ENCODE measurements around the gene LRRC8C.
A peak's percentile ranks its signal among the peaks of the same experiment; 100 is the strongest.
"Not testable (repeated sequence)": the region's sequence is repeated elsewhere in the genome, so short reads cannot be mapped to it uniquely, and the experiment has no call there.

The LRRC8C gene

DNA sequence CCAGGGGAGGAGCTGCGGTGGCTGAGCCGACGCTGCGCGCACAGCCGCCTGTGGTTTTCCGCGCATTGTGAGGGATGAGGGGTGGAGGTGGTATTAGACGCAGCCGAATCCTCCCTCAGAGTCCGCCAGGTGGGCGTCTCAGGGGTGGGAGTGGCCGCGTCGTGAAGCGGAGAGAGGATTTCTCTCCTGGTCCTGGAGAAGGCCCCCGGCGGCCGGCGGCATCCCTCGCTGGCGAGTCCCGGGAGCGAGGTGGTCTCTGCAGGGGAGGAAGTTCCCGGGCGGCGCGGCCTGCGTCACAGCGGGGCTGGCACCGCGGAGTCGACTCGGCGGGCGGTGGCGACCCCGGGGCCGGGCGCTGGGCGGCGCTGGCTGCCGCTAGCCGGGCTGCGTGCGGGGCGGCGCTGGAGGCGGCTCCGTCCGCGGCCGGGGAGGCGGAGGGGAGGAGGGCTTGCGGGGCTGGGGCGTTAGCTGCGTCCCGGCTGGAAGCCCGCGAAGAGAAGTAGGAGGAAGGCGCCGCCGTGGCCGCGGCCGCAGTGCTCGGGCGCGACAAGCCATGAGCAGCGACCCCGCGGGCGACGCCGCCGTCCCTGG is at the start of gene LRRC8C:
Gene LRRC8C (plus strand): TSS at position 464 of the 591 bp plus-strand sequence. CDS start 53,354 bp downstream, outside the sequence.
- peak; percentile 91 for DNase-seq

DNA sequence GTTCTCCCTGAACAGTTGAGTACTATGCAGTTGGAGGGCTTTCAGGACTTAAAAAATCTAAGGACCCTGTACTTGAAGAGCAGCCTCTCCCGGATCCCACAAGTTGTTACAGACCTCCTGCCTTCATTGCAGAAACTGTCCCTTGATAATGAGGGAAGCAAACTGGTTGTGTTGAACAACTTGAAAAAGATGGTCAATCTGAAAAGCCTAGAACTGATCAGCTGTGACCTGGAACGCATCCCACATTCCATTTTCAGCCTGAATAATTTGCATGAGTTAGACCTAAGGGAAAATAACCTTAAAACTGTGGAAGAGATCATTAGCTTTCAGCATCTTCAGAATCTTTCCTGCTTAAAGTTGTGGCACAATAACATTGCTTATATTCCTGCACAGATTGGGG is 48.7 kb upstream of the LRRC8C start:
- DNase-seq = no peak

DNA sequence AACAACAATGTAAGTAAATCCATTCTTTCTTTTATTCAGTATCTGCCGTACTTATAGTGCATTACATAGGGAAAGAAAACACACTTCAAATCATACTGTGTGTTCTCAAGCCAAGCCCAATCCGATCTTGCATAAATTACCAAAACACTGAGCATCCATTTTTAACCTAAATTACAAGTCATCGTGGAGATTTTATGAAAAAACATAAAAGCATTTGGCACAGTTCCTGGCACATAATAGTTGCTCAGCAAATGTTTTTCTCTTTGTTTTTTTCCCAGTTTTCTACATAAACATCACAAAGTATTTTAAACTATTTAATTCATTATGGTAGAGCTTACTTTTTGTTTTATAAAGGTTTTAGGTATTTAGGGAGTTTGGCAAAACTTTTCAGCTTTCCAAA is 48.1 kb upstream of the LRRC8C start:
- DNase-seq = no peak

DNA sequence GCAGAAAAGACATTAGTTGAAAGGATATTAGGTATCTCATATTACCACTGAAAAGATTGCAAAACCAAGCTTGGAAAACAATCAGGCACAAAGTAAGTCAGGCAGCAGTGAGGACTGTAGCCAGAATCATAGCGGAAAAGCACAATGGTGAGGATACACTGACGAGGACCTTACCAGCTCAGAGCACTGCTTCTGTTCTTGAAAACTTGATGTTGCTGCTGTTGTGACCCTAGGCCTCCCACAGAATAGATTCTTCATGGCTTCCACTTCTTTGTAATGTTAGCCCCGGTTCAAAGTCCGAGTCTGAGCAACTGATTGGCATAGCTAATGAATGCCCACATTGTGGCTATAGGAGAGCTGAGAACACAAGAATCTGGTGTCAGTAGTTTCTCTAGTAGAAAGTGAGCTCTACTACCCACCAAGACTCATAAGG is 45.2 kb upstream of the LRRC8C start:
- no peak for DNase-seq

DNA sequence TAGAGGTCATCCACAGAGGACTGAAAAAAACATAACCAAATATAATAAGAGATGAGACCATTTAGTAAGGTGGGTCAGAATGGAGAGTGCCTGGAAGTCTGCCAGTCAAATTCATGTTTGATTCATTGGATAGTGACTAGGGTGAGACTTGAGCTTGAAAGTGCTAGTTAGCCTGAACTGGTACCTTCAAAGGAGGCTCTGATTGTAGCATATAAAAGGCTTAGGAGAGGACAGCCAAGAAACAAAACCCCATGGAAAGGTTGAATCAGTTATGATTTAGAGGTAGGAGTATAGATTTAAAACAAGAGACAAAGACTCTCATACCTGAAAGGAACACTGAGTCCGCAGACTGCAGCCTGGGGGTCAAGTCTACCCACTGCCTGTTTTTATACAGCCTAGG is 44.4 kb upstream of the LRRC8C start:
- no peak for DNase-seq

DNA sequence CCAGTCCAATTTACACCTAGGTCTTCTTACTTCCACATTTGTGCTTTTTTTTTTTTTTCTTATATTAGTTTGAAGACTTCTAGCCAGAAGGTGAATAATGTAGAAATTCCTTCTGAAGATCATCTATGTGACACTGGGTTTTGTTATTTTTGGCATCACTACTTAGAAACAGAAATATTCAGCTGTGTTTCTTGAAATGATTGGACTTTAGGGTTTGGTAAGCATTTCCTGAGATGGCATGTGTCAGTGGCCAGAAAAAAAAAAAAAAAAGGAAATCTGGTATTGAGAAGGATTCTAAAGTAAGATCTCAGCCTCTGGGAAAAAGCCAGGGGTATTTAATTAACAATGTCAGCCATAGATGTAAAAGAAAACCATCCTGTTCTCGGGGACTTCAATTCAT is 43.4 kb upstream of the LRRC8C start:
- no peak for DNase-seq

DNA sequence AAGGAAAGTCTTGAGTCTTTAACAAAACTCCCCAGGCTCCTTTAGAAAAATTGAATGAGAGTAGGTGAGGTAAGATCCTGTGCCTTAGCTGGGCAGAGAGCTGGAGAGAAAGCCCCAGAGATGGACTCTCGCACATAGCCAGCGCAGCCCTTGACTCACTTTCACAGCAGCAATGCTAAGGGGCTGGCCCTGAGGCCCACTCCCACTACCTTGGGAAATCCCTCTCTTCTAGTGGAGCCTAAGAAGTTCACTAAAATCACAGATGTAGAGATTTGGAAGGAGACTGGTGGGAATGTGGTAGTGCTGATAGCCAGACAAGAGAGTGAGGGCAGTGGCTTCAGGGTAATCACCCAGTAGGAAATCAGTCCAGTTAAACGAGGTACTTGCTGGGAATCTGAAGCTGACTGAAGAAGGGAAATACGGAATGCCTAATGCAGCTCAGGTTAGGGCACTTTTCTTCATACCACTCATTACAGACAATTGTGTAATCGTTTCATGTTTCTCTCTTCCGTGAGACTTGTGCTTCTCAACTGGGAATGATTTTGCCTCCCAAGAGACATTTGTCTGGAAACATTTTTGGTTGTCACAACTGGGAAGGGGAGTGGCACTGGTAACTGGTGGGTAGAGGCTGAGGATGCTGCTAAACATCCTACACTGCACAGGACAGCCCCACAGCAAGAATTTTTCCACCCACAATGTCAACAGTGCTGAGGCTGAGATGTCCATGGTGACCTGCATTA is 42.4 kb upstream of the LRRC8C start:
- peak; percentile 25 for DNase-seq

DNA sequence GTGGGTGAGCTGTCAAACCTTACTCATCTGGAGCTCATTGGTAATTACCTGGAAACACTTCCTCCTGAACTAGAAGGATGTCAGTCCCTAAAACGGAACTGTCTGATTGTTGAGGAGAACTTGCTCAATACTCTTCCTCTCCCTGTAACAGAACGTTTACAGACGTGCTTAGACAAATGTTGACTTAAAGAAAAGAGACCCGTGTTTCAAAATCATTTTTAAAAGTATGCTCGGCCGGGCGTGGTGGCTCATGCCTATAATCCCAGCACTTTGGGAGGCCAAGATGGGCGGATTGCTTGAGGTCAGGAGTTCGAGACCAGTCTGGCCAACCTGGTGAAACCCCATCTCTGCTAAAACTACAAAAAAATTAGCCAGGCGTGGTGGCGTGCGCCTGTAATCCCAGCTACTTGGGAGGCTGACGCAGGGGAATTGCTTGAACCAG is 40.0 kb upstream of the LRRC8C start:
- DNase-seq = not testable (repeated sequence)

DNA sequence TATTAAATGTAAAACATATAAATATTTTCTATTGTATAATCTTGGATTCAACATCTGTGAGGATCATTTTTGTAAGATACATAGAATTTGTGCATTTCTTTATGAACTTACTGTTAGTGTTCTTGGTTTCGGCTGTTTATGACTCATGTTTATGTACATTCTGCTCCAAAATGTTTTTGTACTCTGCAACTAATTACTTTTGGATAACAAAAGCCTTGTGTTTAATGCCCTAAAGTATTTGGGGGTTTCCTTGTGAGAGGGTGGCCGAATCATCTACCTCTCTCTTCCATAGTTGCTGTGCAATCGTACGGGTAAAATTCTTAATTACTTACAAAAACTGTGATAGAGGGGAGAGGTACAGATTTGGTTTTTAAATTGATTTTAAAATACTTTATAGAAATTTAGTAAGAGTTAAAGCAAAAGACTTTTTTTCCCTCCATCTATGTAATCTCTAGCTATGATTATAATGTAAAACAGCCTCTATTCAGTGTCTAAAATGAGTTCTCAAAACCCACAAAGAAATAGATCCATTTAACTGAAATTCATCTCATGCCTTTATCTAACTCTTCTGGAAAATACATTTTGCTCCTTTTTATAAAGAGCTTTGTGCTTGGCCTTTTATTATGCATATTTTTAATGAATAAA is 38.7 kb upstream of the LRRC8C start:
- DNase-seq = no peak

DNA sequence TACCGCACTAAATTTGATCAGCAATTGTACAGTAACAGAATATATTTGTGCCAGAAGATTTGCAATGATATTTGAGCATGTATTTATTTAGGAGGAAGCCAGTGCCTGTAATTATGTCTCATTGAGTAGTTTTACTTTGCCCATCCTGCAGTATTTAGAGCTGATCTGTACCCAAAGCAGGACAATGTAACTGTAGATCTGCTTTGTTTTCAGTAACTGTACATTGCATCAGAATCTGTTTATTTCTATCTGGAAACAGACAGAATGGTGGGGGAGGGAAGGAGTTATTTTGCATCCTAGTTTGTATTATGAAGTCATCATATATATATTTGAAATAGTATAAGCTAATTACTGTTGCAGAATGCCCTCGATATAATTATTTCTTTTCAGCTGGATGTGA is 36.2 kb upstream of the LRRC8C start:
- no peak for DNase-seq

DNA sequence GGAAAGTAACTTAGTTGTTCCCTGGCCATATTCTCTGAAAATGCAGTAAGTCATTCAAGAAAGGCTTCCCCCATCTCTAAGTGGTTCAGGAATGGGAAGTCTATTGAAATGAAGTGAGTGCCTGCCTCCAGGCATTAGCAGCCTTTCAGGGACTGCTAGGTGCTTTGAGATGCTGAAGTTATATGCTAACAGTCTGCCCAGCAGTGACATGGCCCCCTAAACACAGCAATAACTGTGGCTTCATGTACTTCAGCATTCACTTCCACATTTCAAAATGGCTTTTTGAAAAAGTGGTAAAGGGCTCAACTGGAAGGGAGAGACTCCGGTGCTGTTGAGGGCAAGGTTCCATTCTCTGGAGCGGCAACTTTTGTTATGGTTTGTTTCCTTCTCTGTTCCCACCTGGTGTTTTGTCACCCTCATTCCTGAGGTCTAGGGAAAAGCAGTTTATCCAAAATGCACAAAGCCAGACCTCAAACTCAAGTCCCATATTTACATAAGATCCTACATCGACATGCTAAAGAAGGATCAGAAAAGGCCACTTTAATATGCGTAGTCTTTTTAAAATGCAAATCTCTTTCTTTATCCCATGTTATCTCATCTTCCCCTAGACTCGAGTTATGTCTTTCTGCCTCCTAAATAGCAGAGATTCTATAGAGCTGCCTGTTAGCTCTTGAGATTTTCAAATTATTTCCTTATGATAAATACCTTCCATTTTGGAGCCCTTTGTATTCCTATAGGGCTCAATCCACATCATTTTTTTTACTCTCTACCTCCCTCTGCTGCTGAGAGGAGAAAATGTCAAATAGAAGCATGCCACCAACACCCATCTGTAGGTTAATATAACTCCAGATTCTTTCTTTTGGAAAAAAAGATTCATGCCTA is 34.2 kb upstream of the LRRC8C start:
- DNase-seq = no peak

DNA sequence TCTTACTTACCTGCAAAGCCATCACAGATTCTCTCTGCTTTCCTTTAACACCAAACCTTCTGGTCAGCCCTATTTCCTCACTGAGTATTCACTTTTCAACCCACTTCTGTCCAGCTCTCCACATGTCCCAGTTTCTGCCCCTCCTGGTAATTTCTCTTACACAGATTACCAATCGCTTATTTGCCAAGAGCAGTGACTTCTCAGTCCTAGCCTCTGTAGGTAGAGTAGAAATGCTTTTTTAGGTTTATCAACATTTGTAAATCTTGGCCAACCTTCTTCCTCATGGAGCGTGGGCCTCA is 33.6 kb upstream of the LRRC8C start:
- DNase-seq = no peak

DNA sequence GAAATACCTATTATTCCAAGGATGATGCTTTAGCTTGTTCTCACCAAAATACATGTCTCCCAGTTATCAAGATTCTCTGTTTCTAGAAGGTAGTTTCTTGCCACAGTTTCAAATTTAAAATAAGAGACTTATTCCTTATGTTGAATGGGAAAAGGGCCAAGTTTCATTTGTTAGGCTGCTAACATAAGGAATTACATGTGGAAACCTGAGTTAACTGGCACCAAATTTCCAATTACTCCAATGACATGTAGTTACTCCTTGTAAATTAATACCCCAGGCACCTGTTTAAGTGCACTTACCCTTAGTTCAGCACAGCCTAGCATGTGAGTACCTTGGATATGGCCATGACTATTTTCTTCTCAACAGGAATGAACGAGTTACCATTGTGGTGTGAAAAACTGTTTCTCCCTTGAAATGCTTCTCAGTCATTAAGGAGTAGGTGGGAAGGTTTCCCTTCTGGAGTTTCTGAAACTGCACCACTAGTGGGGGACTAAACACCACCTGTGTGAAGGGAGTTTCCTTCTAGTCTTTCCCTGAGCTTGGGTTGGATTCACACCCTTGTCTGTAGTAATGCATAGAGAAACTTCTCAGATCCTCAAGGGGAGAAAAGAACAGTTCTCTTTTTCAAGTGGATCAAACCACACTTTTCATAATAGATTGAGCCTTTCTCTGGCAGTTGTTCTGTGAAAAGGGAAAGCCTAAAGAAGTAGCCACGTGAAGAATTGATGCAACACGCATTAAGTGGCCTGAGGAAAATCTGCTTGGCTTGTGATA is 32.3 kb upstream of the LRRC8C start:
- DNase-seq = no peak

DNA sequence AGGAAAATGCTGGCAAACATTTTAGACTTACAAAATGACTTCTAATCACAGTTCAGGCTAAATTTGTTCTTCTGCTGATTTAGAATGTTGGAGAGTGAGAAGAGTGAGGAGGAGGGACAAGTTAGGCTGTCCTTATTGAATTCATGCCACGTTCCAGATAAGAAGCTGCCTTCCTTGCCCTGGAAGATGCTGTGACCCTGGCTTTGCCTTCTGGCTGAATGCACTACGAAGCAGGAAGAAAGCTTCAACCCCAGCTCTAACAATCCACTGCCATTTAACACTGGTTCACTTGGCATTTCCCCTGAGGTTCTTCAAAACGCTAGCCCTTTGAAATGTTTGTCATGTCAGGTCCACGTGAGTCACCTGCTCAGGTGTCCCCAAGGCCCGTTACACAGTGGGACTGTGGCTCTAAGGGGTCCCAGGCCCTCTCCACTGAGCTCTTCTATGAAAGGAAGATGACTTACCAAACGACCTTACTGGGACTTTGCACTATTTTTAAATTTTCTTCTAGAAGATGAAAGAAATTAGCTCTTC is 30.0 kb upstream of the LRRC8C start:
- DNase-seq = peak; percentile 37

DNA sequence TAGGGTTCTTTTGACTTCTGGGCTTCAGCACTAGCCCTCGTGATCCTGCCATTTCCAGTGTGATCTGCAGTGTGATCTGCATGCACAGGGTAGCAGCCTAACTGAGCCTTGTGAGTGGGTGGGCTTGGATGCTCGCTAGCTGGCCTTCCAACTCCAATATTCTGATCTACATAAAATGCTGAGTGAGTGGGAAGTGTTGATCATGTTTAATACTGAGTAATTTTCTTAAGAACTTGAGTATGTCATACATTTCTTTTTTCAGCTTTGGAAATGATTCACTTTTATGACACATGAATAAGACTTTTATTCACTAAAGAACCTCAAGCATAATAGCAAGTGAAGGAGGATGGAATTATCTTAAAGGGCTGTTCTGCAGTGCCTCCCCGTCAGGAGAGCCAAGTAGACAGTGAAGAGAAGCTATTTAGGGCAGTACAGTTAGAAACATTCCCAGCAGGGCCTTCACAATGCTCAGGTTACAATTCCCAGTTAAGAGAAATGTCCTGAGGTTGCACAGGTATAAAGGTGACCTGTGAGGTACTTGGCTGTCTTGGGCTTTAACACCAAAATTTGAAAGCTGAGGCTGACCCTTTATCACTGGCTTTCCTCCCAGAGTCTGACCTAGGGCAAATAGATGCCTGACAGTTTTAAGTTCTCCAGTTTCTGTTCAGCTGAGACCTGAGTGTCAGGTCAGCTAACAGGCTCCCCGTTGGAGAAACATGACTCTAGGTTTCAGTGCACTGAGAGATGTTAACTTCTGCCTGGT is 29.1 kb upstream of the LRRC8C start:
- peak; percentile 75 for DNase-seq

DNA sequence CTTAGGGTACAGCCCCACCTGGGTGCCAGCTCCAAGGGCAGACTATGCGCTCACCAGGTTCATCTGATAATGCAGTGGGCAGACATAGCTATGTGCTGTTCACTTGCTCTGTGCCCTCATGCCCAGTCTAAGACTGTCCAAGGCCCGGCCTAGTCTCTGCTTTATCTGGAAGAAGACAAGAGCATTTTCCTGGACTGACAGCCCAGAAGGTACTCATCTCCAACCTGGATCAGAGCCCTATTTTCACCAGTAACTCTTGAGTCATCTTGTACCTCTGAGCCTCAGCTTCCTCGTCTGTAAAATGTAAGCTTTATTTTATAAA is 28.5 kb upstream of the LRRC8C start:
- DNase-seq = peak; percentile 46

DNA sequence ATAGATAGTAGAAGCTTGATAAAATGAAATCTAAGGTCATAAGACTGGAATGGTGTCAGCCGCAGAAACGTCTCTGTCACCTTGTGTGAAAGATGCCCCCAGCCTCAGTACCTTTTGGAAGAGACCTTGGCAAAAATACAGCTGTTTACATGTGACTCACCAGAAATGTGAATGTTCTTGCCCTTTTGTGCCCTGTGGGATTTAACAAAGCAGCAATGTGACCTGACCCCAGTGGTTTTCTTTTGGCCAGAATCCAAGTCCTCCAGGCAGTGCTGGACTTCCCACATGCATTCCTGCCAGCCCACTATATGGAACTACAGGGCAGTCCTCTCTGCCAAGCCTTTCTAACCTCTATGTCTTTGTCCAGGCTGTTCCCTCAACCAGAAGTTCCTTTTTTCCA is 27.2 kb upstream of the LRRC8C start:
- no peak for DNase-seq

DNA sequence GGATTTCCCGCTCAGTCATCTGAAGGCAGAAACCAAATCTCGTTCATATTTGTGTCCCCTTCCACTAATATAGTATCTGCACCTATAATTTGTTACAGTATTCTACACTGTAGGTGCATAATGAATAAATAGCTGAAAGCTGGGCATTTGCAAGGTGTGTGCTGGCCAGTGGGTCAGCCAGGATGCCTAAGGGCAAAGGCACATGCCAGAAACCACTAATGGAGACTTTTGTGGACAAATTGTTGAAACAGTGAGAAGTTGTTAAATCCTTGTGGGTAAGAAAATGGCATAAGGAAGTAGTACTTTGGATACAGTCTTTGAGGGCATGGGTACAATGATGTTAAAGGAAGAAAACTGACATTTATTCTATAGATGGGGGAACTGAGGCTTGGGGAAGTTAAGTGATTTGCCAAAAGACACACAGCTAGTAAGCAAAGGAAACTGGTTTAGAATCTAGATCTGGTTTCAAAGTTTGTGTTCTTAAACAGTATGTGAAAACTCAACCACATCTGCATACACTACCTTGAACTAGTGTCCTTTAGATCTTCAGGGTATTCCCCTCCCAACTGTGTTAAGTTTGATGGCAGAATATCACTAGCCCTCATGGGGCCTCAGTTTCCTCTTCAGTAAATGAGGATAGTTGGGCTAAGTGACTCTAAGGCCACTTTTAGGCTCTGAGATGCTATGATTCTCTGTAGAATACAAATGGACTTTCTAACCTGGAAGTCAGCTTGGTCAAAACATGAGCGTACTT is 26.5 kb upstream of the LRRC8C start:
- no peak for DNase-seq

DNA sequence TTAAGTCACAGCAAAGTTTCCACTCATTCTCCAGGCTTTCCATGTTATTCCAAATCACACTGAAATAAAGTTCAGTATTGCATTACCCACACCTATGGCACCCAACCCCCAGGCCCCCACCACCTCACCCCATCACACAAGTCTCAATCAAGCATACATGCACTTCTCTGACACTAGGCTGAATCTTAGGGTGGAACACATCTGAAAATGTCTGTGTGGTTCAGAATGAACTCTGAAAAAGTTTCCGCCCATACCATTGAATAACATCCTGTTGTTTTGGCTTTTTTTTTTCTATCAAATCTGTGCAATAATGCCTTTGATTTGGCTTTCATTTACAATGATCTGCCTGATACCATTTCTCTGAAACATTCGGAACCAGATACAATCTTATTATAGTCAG is 25.8 kb upstream of the LRRC8C start:
- DNase-seq = peak; percentile 40

DNA sequence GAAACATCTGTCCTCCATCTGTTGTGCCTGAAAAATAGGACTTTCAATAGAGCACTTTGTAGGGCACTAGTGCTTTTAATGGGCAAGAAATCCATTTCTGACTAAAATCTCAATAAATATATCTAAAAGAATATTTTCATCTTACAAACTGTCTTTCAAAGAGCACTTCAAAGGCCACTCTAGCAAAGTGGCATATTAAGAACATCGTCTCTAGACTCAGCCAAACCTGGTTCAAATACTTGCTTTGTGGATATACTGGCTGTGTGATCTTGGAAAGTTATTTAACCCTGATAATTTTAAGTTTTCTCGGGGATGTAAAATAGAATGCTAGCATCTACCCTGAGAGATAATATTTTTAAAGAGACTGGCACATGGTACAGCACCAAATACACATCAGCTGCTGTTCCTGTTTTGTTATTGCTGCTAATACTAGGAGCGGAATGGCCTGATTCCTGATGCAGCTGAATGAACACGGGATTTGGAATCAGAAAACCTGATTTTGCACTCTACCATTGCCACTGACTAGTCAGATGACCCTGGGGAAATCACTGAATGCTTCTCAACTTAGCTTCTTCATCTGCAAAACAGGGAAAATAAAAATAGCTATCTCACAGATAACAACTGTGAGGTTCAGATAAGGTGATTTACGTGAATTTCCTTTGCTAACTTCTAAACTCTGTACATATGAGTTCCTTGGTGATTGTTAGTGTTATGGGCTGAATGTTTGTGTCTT is 25.2 kb upstream of the LRRC8C start:
- DNase-seq = no peak
